A673 (cell line): Measurements from ENCODE around the gene CCDC197. TPM values are rescaled to one million over a fixed set of nuclear protein-coding genes. Genes with fewer than 3 reads are reported as not detected.

ENCODE experiments used
- BruUV-seq: library from RNA; stranded (reverse); fragments of 400-500 nt; replicated peaks from 2 replicates; lab custom pipeline; 2021; lab: Mats Ljungman, UMichigan
- CTCF ChIA-PET: fragments of 300-600 bp; sonication (Branson Sonifier 250); formaldehyde crosslinking; loops from one replicate; lab custom pipeline; 2022; ENCODE audit warnings: antibody characterized with exemption; lab: Charles Lee
- POLR2A ChIA-PET: fragments of 300-600 bp; sonication (Branson Sonifier 250); formaldehyde crosslinking; loops from one replicate; lab custom pipeline; 2022; ENCODE audit warnings: antibody characterized with exemption; ENCODE audit not compliant: low non-redundant PET; lab: Charles Lee
- DNase-seq: peaks from one replicate; pipeline ENCODE4 v3.0.0-alpha.2; 2015; ENCODE audit warnings: low spot score
- H3K27ac ChIP-seq: fragments of 200-600 bp; sonication (generic); 2 replicates; pipeline ENCODE4 v1.5.1; 2016; ENCODE audit warnings: mixed run types, low read depth, mild to moderate bottlenecking, mixed read lengths, antibody characterized with exemption, low read length; ENCODE audit not compliant: poor library complexity, severe bottlenecking
- H3K27me3 ChIP-seq: fragments of 200-600 bp; sonication (generic); replicated peaks from 2 replicates; pipeline ENCODE4 v1.6.1; 2017; ENCODE audit warnings: mixed run types, low read depth, mild to moderate bottlenecking, mixed read lengths, antibody characterized with exemption, low read length; ENCODE audit not compliant: insufficient read depth, poor library complexity
- H3K36me3 ChIP-seq: fragments of 200-600 bp; sonication (generic); 2 replicates; pipeline ENCODE4 v1.6.1; 2016; ENCODE audit warnings: mixed run types, mild to moderate bottlenecking, mixed read lengths, antibody characterized with exemption, low read length; ENCODE audit not compliant: insufficient read depth, poor library complexity, severe bottlenecking
- H3K4me1 ChIP-seq: fragments of 200-600 bp; sonication (generic); 2 replicates; pipeline ENCODE4 v1.6.1; 2017; ENCODE audit warnings: mixed run types, mild to moderate bottlenecking, mixed read lengths, antibody characterized with exemption, low read length; ENCODE audit not compliant: insufficient read depth, poor library complexity, severe bottlenecking
- H3K4me3 ChIP-seq: fragments of 200-600 bp; sonication (generic); 2 replicates; pipeline ENCODE4 v1.5.1; 2016; ENCODE audit warnings: low read depth, mixed run types, mild to moderate bottlenecking, mixed read lengths, low read length; ENCODE audit not compliant: poor library complexity, severe bottlenecking
- H3K9me3 ChIP-seq: fragments of 200-600 bp; sonication (generic); 2 replicates; pipeline ENCODE4 v1.6.1; 2016; ENCODE audit warnings: mixed run types, low read depth, mild to moderate bottlenecking, mixed read lengths, antibody characterized with exemption, low read length; ENCODE audit not compliant: poor library complexity, severe bottlenecking
- EZH2 ChIP-seq: fragments of 200-600 bp; sonication (generic); IDR thresholded peaks from 2 replicates; pipeline ENCODE4 v1.6.1; 2017; ENCODE audit warnings: borderline replicate concordance, low read depth, mild to moderate bottlenecking, mixed read lengths, antibody characterized with exemption, low read length; ENCODE audit not compliant: poor library complexity, severe bottlenecking
- intact Hi-C: fragments of 100-400 bp; cut with micrococcal nuclease; formaldehyde crosslinking; loops from one replicate; pipeline ENCODE4 v1.10.0; 2022; ENCODE audit not compliant: unreplicated experiment
- total RNA-seq: library from RNA; stranded (reverse); gene quantifications from 2 replicates; pipeline ENCODE4 v1.2.3, GENCODE V29; 2021
- TF ChIP-seq, protein P1 (sequence below): fragments of 300-800, 200-600 bp; sonication (generic); conservative IDR thresholded peaks from 2 replicates; pipeline ENCODE4 v1.5.1; 2017; ENCODE audit warnings: low read depth, mild to moderate bottlenecking, antibody characterized with exemption, low read length, moderate library complexity, mixed read lengths

Gene CCDC197
- total RNA-seq, 1 experiment from 2014 or later = not detected

GRCh38 chr14:93996130-93996695, 888 bp upstream of the CCDC197 start:
- CTCF ChIA-PET = no interaction called here
- H3K27ac ChIP-seq = no peak overlapping the region
- no peaks in the 10 kb centered on the region for H3K36me3 ChIP-seq
- intact Hi-C loops = no loop called here
- H3K4me1 ChIP-seq = no peaks in the 10 kb centered on the region
- no TSS peak for BruUV-seq
- no peak for DNase-seq
- no peaks in the 10 kb centered on the region for H3K9me3 ChIP-seq
- POLR2A ChIA-PET = no interaction called here
- TF ChIP-seq, protein P1, sequence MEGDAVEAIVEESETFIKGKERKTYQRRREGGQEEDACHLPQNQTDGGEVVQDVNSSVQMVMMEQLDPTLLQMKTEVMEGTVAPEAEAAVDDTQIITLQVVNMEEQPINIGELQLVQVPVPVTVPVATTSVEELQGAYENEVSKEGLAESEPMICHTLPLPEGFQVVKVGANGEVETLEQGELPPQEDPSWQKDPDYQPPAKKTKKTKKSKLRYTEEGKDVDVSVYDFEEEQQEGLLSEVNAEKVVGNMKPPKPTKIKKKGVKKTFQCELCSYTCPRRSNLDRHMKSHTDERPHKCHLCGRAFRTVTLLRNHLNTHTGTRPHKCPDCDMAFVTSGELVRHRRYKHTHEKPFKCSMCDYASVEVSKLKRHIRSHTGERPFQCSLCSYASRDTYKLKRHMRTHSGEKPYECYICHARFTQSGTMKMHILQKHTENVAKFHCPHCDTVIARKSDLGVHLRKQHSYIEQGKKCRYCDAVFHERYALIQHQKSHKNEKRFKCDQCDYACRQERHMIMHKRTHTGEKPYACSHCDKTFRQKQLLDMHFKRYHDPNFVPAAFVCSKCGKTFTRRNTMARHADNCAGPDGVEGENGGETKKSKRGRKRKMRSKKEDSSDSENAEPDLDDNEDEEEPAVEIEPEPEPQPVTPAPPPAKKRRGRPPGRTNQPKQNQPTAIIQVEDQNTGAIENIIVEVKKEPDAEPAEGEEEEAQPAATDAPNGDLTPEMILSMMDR = no peak
- TF ChIP-seq EZH2 = no peak
- no peak overlapping the region for H3K4me3 ChIP-seq
- no peaks in the 10 kb centered on the region for H3K27me3 ChIP-seq

DNA sequence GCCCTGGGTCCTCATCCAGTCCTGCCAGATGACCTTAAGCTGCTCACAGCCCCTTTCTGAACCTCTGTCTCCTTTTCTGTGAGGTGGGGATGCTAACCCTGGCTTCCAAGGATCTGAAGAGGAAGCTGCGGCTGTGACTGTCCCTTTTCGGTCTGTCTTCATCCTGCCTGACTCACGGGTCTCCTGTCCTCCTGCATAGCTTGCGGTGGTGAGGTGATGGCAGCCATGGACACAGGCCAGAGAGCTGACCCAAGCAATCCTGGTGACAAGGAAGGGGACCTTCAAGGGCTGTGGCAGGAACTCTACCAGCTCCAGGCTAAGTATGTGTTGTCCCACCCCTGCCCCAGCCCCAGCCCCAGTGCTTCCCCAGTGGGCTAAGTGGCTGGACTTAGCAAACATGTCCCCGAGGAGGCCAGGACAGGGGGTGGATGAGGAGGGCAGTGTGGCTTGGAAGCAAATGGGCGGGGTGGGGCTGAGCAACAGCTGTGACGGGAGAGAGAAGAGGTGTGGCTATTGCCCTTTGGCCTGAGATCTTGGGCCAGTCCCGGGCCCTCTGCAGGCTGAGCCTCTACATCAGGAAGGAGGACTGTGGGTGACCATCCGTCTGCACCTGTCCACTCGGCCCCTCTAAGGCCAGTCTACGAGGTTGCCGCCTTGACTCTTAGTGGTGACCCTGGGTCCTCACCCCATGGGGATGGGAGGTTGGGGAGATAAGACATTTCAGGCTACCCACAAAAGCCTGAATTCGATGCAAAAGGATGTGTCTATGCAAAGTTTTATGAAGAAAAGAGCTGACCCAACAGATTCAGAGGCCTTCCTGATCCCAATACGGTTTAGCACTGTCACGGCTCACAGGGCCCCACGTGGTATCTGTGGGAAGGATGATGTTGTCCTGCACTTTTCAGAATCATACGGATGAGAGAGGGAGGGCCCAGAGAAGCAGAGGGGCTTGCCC, 1.1 kb downstream of the CCDC197 start:
- no peaks in the 10 kb centered on the region for H3K9me3 ChIP-seq
- H3K27ac ChIP-seq = no peak overlapping the region
- POLR2A ChIA-PET = no interaction called here
- TF ChIP-seq, protein P1 = no peak
- TF ChIP-seq EZH2 = no peak
- intact Hi-C loops = no loop called here
- CTCF ChIA-PET = interaction anchor here (1.5 kb wide), 1 partner anchor 59 kb away, joined by 5 read pairs; no protein-coding TSS in a partner anchor
- BruUV-seq = no TSS peak
- H3K4me1 ChIP-seq = peaks cover 4% of the 10 kb centered on the region
- no peak for DNase-seq
- no peak overlapping the region for H3K4me3 ChIP-seq
- no peaks in the 10 kb centered on the region for H3K27me3 ChIP-seq
- H3K36me3 ChIP-seq = no peaks in the 10 kb centered on the region

GRCh38 chr14:93998871-93999403, 1.8 kb downstream of the CCDC197 start:
- no peak for DNase-seq
- no peak overlapping the region for H3K27ac ChIP-seq
- no peaks in the 10 kb centered on the region for H3K36me3 ChIP-seq
- no peaks in the 10 kb centered on the region for H3K27me3 ChIP-seq
- POLR2A ChIA-PET = no interaction called here
- CTCF ChIA-PET = interaction anchor here (0.5 to 1.5 kb wide), 2 partner anchors 13 to 59 kb away, joined by 3 to 5 read pairs; no protein-coding TSS in a partner anchor
- intact Hi-C loops = no loop called here
- TF ChIP-seq EZH2 = no peak
- TF ChIP-seq, protein P1 = no peak
- peaks cover 4% of the 10 kb centered on the region for H3K4me1 ChIP-seq
- no TSS peak for BruUV-seq
- no peak overlapping the region for H3K4me3 ChIP-seq
- no peaks in the 10 kb centered on the region for H3K9me3 ChIP-seq
